Loucy (cell line): ENCODE measurements around the gene DCUN1D2.

ENCODE experiments used
- H2AFZ ChIP-seq: fragments of 200-600 bp; sonication (generic); 2 replicates; pipeline ENCODE4 v1.6.0; 2016; ENCODE audit warnings: antibody characterized with exemption, mild to moderate bottlenecking, low read length, moderate library complexity
- H3F3A ChIP-seq: fragments of 200-600 bp; 2 replicates; pipeline ENCODE4 v1.6.0; 2016; ENCODE audit warnings: antibody characterized with exemption, low read depth, mild to moderate bottlenecking
- H3K27me3 ChIP-seq: fragments of 200-600 bp; sonication (generic); 2 replicates; pipeline ENCODE4 v1.6.1; 2014; ENCODE audit warnings: low read length, mild to moderate bottlenecking; ENCODE audit not compliant: insufficient read depth, poor library complexity, severe bottlenecking
- H3K36me3 ChIP-seq: fragments of 200-600 bp; sonication (generic); 2 replicates; pipeline ENCODE4 v1.6.1; 2016; ENCODE audit warnings: low read length; ENCODE audit not compliant: insufficient read depth
- H3K4me1 ChIP-seq: fragments of 200-600 bp; sonication (generic); 2 replicates; pipeline ENCODE4 v1.5.1; 2014; ENCODE audit warnings: low read length, mild to moderate bottlenecking; ENCODE audit not compliant: insufficient read depth, poor library complexity, severe bottlenecking
- H3K4me2 ChIP-seq: fragments of 200-600 bp; sonication (generic); 2 replicates; pipeline ENCODE4 v1.6.0; 2014; ENCODE audit warnings: antibody characterized with exemption, low read length, low read depth, mild to moderate bottlenecking; ENCODE audit not compliant: poor library complexity, severe bottlenecking
- H3K4me3 ChIP-seq: fragments of 200-600 bp; sonication (generic); 2 replicates; pipeline ENCODE4 v1.5.1; 2014; ENCODE audit warnings: low read length, mild to moderate bottlenecking, mixed read lengths; ENCODE audit not compliant: poor library complexity, severe bottlenecking
- H3K79me2 ChIP-seq: fragments of 200-600 bp; sonication (generic); 2 replicates; pipeline ENCODE4 v1.6.1; 2014; ENCODE audit warnings: low read length; ENCODE audit not compliant: insufficient read depth
- H3K9ac ChIP-seq: fragments of 200-600 bp; sonication (generic); 2 replicates; pipeline ENCODE4 v1.6.0; 2014; ENCODE audit warnings: mild to moderate bottlenecking, low read depth, low read length, moderate library complexity; ENCODE audit not compliant: poor library complexity, severe bottlenecking
- H3K9me2 ChIP-seq: fragments of 200-600 bp; sonication (generic); replicated peaks from 2 replicates; pipeline ENCODE4 v1.6.1; 2016; ENCODE audit warnings: low read depth, low read length, mixed read lengths
- H3K9me3 ChIP-seq: fragments of 200-600 bp; sonication (generic); 2 replicates; pipeline ENCODE4 v1.6.1; 2014; ENCODE audit warnings: mild to moderate bottlenecking, antibody characterized with exemption, low read length, low read depth; ENCODE audit not compliant: insufficient read depth
- H4K20me1 ChIP-seq: fragments of 200-600 bp; sonication (generic); 2 replicates; pipeline ENCODE4 v1.6.0; 2014; ENCODE audit warnings: antibody characterized with exemption, low read length, mild to moderate bottlenecking; ENCODE audit not compliant: insufficient read depth, poor library complexity, severe bottlenecking
- CTCF ChIP-seq: fragments of 200-600 bp; sonication (generic); conservative IDR thresholded peaks from 2 replicates; pipeline ENCODE4 v1.5.1; 2014; ENCODE audit warnings: mild to moderate bottlenecking, antibody characterized with exemption, low read length
- EZH2phosphoT487 ChIP-seq: fragments of 200-600 bp; IDR thresholded peaks from 2 replicates; pipeline ENCODE4 v1.6.1; 2018; ENCODE audit warnings: antibody characterized with exemption, mild to moderate bottlenecking, moderate library complexity, borderline replicate concordance

Gene DCUN1D2

GRCh38 chr13:113443991-113444390 is 46.5 kb downstream of the DCUN1D2 start:
- Histone ChIP-seq H3K4me1 (no peaks in the 10 kb centered on the region), H3K9me3 (no peaks in the 10 kb centered on the region), H3K27me3 (no peaks in the 10 kb centered on the region), H2AFZ (no peak overlapping the region), H3K4me2 (no peak overlapping the region), H3K36me3 (no peaks in the 10 kb centered on the region), H3K79me2 (no peaks in the 10 kb centered on the region), H3K9ac (no peak overlapping the region), H3K4me3 (no peak overlapping the region), H3F3A (no peaks in the 10 kb centered on the region), H4K20me1 (no peaks in the 10 kb centered on the region), H3K9me2 (no peaks in the 10 kb centered on the region)
- no peak for TF ChIP-seq EZH2phosphoT487
- no peak for TF ChIP-seq CTCF

- Histone ChIP-seq H3K27me3 (no peaks in the 10 kb centered on the region), H3K4me2 (no peak overlapping the region), H3F3A (no peaks in the 10 kb centered on the region), H4K20me1 (no peaks in the 10 kb centered on the region), H3K9ac (no peak overlapping the region), H3K79me2 (no peaks in the 10 kb centered on the region), H3K4me1 (no peaks in the 10 kb centered on the region), H3K36me3 (no peaks in the 10 kb centered on the region), H3K9me2 (no peaks in the 10 kb centered on the region), H3K4me3 (no peak overlapping the region), H2AFZ (no peak overlapping the region), H3K9me3 (no peaks in the 10 kb centered on the region)
- no peak for TF ChIP-seq EZH2phosphoT487
- no peak for TF ChIP-seq CTCF
These were observed 47.5 kb downstream of the DCUN1D2 start for GRCh38 chr13:113442985-113443362.

- no peaks in the 10 kb centered on the region for H3K36me3 ChIP-seq
- H3K27me3 ChIP-seq = no peaks in the 10 kb centered on the region
- no peaks in the 10 kb centered on the region for H3K9me2 ChIP-seq
- no peak overlapping the region for H2AFZ ChIP-seq
- no peak for TF ChIP-seq CTCF
- TF ChIP-seq EZH2phosphoT487 = no peak
- H3F3A ChIP-seq = no peaks in the 10 kb centered on the region
- H4K20me1 ChIP-seq = no peaks in the 10 kb centered on the region
- no peaks in the 10 kb centered on the region for H3K79me2 ChIP-seq
- H3K9ac ChIP-seq = no peak overlapping the region
- H3K4me1 ChIP-seq = no peaks in the 10 kb centered on the region
- no peaks in the 10 kb centered on the region for H3K9me3 ChIP-seq
- H3K4me2 ChIP-seq = no peak overlapping the region
- no peak overlapping the region for H3K4me3 ChIP-seq
These were observed 48.0 kb downstream of the DCUN1D2 start for GRCh38 chr13:113442354-113442984.
